GM21515 (cell line): Measurements from ENCODE around the gene MCC.
A peak's percentile ranks its signal among the peaks of the same experiment; 100 is the strongest.

ENCODE experiments used
- ATAC-seq: cut with Tn5 transposase; IDR thresholded peaks from one replicate; pipeline ENCODE4 v1.9.1; 2021; ENCODE audit not compliant: unreplicated experiment

The MCC gene

GRCh38 chr5:113122053-113122452 is 366.2 kb downstream of the MCC start:
- ATAC-seq: no peak

GRCh38 chr5:113119246-113119924 is 368.9 kb downstream of the MCC start:
- no peak for ATAC-seq

- no peak for ATAC-seq
Measured at GRCh38 chr5:113118765-113119164, 369.5 kb downstream of the MCC start.

- ATAC-seq: no peak
Measured at GRCh38 chr5:113118298-113118697, 370.0 kb downstream of the MCC start.

DNA sequence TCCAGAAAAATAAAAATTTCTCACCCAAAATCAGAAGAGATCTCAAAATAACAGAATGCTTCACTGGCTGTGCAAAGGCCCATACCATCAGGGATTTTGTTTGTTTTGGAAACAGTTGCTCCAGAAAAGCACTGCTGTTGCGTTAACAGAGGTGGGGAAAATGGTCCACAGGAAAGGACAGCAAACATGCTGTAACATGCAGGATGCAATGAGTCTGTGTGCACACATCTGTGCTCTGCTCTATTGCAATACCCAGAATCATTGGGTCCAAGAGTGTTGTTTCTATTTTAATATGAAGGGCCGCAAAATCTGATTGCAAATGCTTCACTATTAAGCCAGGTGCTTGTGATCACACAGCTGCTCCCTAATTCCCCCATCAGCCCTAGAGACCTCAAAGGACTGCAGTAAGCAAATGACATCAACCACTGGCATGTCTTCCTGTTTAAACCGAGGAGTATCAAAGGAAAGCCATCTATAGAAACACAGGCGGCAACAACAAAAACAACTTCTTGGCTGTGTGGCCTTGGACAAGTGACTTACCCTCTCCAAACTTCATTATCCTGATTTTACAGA is 370.6 kb downstream of the MCC start:
- no peak for ATAC-seq

- no peak for ATAC-seq
Measured at GRCh38 chr5:113115956-113116355, 372.3 kb downstream of the MCC start.

DNA sequence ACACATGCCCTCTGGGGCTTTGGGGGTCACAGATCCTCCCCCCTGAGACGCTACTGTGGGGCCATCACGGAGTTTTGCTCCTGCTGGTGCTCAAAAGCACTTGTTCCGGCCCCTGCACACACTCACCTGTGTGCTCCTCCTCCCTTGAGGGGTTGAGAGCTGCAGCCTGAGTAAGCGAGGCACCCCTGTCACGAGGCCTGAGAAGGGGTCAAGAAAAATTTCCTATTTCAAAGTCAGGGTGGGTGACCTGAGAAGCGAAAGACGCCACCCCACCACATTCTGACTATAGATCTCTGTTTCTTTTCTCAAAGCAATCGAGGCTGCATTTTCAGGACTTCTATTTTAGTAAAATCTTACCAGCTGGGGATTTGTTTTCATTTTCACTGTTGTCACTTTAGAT is 373.2 kb downstream of the MCC start:
- ATAC-seq: peak; percentile 70

GRCh38 chr5:113114559-113114958 is 373.7 kb downstream of the MCC start:
- no peak for ATAC-seq

GRCh38 chr5:113112435-113112834 is 375.8 kb downstream of the MCC start:
- no peak for ATAC-seq

DNA sequence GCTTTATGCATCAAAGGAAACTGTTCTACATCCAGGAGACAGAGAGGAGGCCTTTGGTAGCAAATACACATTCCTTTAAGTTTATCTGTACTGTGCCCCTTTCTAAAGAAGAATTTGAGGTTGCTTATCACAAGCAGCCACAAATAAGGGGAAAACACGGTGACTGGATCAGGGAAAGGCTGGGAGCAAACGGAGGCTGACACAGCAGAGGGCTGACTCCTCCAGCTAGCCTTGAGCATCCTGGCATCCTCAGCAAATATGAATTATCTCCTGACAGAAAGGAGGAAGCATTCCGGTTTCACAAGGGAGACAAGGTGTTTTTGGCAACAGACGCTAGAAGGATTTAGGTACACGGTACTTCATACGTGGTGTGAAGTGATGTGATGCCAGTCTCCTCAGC is 378.1 kb downstream of the MCC start:
- no peak for ATAC-seq

- no peak for ATAC-seq
Measured at GRCh38 chr5:113109344-113109743, 378.9 kb downstream of the MCC start.

- no peak for ATAC-seq
Measured at GRCh38 chr5:113108485-113108884, 379.8 kb downstream of the MCC start.

DNA sequence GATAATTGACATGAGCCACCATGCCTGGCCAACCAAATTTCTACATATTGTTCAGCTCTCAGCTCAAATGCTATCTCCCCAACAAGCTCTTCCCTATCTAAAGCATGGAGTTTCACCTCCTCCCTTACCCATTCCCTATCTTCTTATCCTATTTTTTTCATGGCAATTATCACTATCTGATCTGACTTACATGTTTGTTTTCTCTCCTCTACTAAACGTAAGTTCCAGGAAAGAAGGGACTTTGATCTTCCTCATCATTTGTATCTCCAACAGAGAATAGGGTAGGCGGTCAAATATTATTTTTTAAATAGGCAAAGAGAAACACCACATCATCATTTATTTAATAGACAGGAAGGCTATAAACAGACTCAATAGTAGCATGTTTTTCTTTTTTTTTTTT is 381.4 kb downstream of the MCC start:
- no peak for ATAC-seq

- no peak for ATAC-seq
Measured at GRCh38 chr5:113105693-113106280, 382.5 kb downstream of the MCC start.

- ATAC-seq: no peak
Measured at GRCh38 chr5:113103330-113103729, 384.9 kb downstream of the MCC start.

- no peak for ATAC-seq
Measured at GRCh38 chr5:113102121-113102531, 386.1 kb downstream of the MCC start.

GRCh38 chr5:113100981-113101380 is 387.3 kb downstream of the MCC start:
- no peak for ATAC-seq

GRCh38 chr5:113099822-113100221 is 388.4 kb downstream of the MCC start:
- ATAC-seq: no peak

DNA sequence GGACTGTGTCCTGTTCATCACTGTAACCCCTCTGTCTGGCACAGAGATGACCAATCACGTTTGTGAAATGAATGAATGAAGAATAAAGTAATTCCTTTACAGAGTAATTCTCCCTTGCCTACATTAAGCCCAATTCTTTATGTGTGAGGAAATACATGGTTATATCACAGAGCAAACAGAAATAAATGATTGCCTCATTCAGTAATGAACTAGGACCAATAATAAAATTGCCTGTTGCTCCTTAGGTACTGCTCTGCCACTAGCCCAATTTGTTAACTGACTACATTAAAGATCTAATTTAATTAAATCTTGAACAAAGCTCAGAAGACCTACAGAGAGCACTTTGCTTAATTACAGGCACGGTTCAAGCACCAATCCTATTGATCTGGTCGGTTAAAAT is 389.9 kb downstream of the MCC start:
- no peak for ATAC-seq

DNA sequence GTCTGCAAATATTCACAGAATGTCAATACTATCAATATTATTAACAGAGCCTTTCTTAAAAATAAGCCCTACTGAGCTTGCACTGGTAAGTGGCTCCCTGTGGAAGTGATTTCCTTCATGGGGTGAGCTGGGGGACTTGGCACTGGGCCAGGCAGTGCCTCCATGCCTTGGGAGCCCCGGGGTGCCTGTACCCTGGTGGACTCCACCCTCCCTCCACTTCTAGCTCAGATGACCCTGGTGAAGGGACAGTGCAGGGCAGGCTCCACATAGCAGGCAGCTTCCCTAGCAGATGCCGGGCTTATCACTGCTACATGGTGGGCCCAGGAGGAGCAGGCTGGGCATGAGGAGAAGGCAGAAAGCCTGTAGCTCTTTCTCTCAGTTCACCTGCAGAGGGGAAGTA is 392.4 kb downstream of the MCC start:
- ATAC-seq: no peak

GRCh38 chr5:113093558-113093957 is 394.7 kb downstream of the MCC start:
- ATAC-seq: no peak

DNA sequence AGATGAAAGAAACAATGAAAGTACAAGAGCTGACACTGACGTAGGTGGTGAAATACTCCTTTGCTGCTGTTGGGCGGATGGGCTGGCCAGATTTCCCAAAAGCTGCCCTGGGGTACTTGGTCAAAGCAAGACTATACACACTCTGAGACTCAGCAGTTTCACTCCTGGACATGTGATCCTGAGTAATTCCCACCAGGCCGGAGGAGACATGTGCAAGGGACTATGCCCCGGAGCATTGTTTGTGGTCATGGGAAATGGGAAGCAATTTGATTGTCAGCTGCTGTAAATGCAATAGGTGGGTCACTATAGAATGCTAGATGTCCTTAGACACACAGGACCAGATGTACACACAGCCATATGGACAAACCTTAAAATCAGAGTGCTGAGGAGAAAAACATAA is 395.6 kb downstream of the MCC start:
- no peak for ATAC-seq

GRCh38 chr5:113091622-113092021 is 396.6 kb downstream of the MCC start:
- ATAC-seq: no peak
